Transverse colon (tissue), 4 donors: Measurements from ENCODE around the gene EPB41L1. TPM values are rescaled to one million over a fixed set of nuclear protein-coding genes. Genes with fewer than 3 reads are reported as not detected.

Experiments
- DNase-seq: peaks from one replicate; pipeline ENCODE4 v3.0.0-alpha.2; 2019
- H3K27ac ChIP-seq, 4 donors: fragments of 200-600 bp; sonication (generic); 2 replicates each; pipeline ENCODE4 v1.5.1; 2016 to 2018; ENCODE audit warnings: inconsistent platforms in 4 of 4
- H3K27me3 ChIP-seq: fragments of 200-600 bp; sonication (generic); 2 replicates; pipeline ENCODE4 v1.5.1; 2017; ENCODE audit warnings: inconsistent platforms
- H3K36me3 ChIP-seq, 4 donors: fragments of 200-600 bp; sonication (generic); 2 replicates each; pipeline ENCODE4 v1.5.1; 2017 to 2019; ENCODE audit warnings: inconsistent platforms in 4 of 4
- H3K4me1 ChIP-seq, 4 donors: fragments of 200-600 bp; sonication (generic); 2 replicates each; pipeline ENCODE4 v1.5.1; 2017 to 2020; ENCODE audit warnings: inconsistent platforms in 4 of 4
- H3K4me3 ChIP-seq, 4 donors: fragments of 200-600 bp; sonication (generic); 1 replicate in 1 of 4; 2 replicates in 3 of 4; pipeline versions ENCODE4 v1.5.1 to v1.6.1; 2017 to 2019; ENCODE audit warnings: inconsistent platforms in 4 of 4
- H3K9me3 ChIP-seq, 2 donors: fragments of 200-600 bp; sonication (generic); 2 replicates each; pipeline ENCODE4 v1.5.1; 2017 to 2019; ENCODE audit warnings: inconsistent platforms in 2 of 2
- CTCF ChIP-seq, 5 experiments: fragments of 200-600 bp in 3 of 5; fragments of 450-650 bp in 2 of 5; sonication (generic) in 3 of 5; IDR thresholded peaks; 1 replicate in 2 of 5; 2 replicates in 3 of 5; pipeline ENCODE4 v1.5.1; 2016 to 2017; ENCODE audit warnings: antibody characterized with exemption in 5 of 5, inconsistent platforms in 3 of 5, mild to moderate bottlenecking in 2 of 5, moderate library complexity in 1 of 5
- EP300 ChIP-seq: sonication (generic); formaldehyde crosslinking; IDR thresholded peaks from one replicate; pipeline ENCODE4 v1.6.1; 2017; ENCODE audit warnings: antibody characterized with exemption, low read depth
- POLR2A ChIP-seq: fragments of 450-650 bp; IDR thresholded peaks from one replicate; pipeline ENCODE4 v1.6.1; 2016; ENCODE audit warnings: antibody characterized with exemption, mild to moderate bottlenecking, moderate library complexity
- POLR2AphosphoS5 ChIP-seq, 3 donors: sonication (generic); formaldehyde crosslinking; IDR thresholded peaks; one replicate each; pipeline ENCODE4 v1.6.1; 2016; ENCODE audit warnings: antibody characterized with exemption in 3 of 3
- WGBS, 2 donors: methylation state at CpG; one replicate each; pipeline ENCODE4 v1.1.5; 2018; ENCODE audit warnings: low coverage in 1 of 2; 5-methylcytosine and 5-hydroxymethylcytosine counted together
- in situ Hi-C, 4 donors: fragments of 200-750 bp; cut with MboI; loops; one replicate each; pipeline versions ENCODE4 v1.15.0 to v1.15.1; 2017; ENCODE audit warnings: low sequenced_read_pairs in 3 of 4, low pct_ligation_motif_present in 1 of 4, low pct_unique_long_range_greater_than_20kb in 1 of 4
- intact Hi-C: fragments of 100-400 bp; cut with DNase I; formaldehyde crosslinking; loops from one replicate; pipeline ENCODE4 v1.15.1; 2023; ENCODE audit warnings: low total_unique reads
- total RNA-seq, 4 donors: library from RNA; depleted of rRNA; stranded (reverse); fragments of >200 nt; gene quantifications; one replicate each; pipeline ENCODE4 v1.1.0, GENCODE V29; 2016

EPB41L1 gene
- total RNA-seq, 4 donors from 2014 or later, result 36.4 to 167 (median 79.4) TPM

- Histone ChIP-seq H3K27ac (no peak overlapping the region), H3K9me3 (no peaks in the 10 kb centered on the region), H3K4me3 (no peak overlapping the region), H3K36me3 (no peaks in the 10 kb centered on the region), H3K4me1 (no peaks in the 10 kb centered on the region), H3K27me3 (no peaks in the 10 kb centered on the region)
- WGBS, 2 donors, result 86% methylated on average over 12 of the region's 12 CpGs; no CpG with 5 or more reads in 1 of the 2 donors
- no peak for DNase-seq
- TF ChIP-seq POLR2AphosphoS5 (IDR thresholded peaks at IDR 0.05) (no peak), EP300 (no peak), CTCF (IDR thresholded peaks at IDR 0.05) (no peak)
- in situ Hi-C loops, result no loop called here
- intact Hi-C loops, result no loop called here
Measured at GRCh38 chr20:36262440-36262839, 107.9 kb downstream of the EPB41L1 start.

GRCh38 chr20:36264426-36265246, 110.1 kb downstream of the EPB41L1 start:
- intact Hi-C loops (no loop called here), in situ Hi-C loops (no loop called here)
- no peak overlapping the region for H3K4me3 ChIP-seq
- TF ChIP-seq POLR2AphosphoS5 (IDR thresholded peaks at IDR 0.05) (no peak), POLR2A (no peak), EP300 (no peak), CTCF (IDR thresholded peaks at IDR 0.05) (no peak)
- no peaks in the 10 kb centered on the region for H3K9me3 ChIP-seq
- WGBS, 2 donors, result 88 to 94% methylated on average over 7 to 20 of the region's 20 CpGs
- H3K4me1 ChIP-seq, result no peaks in the 10 kb centered on the region
- H3K36me3 ChIP-seq, result no peaks in the 10 kb centered on the region
- H3K27ac ChIP-seq, result no peak overlapping the region
- no peaks in the 10 kb centered on the region for H3K27me3 ChIP-seq
- DNase-seq, result no peak

GRCh38 chr20:36266189-36266588, 111.6 kb downstream of the EPB41L1 start:
- WGBS, 2 donors, result 83% methylated on average over 6 of the region's 6 CpGs; no CpG with 5 or more reads in 1 of the 2 donors

More at GRCh38 chr20:36266189-36266588, 111.6 kb downstream of the EPB41L1 start:
- Histone ChIP-seq H3K4me3 (no peak overlapping the region), H3K9me3 (no peaks in the 10 kb centered on the region), H3K27me3 (no peaks in the 10 kb centered on the region), H3K27ac (no peak overlapping the region), H3K4me1 (no peaks in the 10 kb centered on the region), H3K36me3 (no peaks in the 10 kb centered on the region)
- intact Hi-C loops, result no loop called here
- TF ChIP-seq CTCF (IDR thresholded peaks at IDR 0.05), result no peak
- TF ChIP-seq EP300, result no peak
- TF ChIP-seq POLR2AphosphoS5 (IDR thresholded peaks at IDR 0.05), result no peak
- no peak for TF ChIP-seq POLR2A
- in situ Hi-C loops, result no loop called here
- DNase-seq, result no peak
